ENCODE measurements around the gene TMED6. TPM values are rescaled to one million over a fixed set of nuclear protein-coding genes. Genes with fewer than 3 reads are reported as not detected.
A peak's percentile ranks its signal among the peaks of the same experiment; 100 is the strongest.

TMED6 gene
- polyA plus RNA-seq, 3 donors = 0.29 TPM; not detected in 2

GRCh38 chr16:69323415-69323814 lies 28.2 kb downstream of the TMED6 start:
- H3K79me2 ChIP-seq (ENCODE audit: insufficient read depth, low read length) = peaks cover 66% of the 10 kb centered on the region
- H3K36me3 ChIP-seq (replicated peaks in 1 of 2; ENCODE audit: control insufficient read depth in 1 of 2, insufficient read depth in 2 of 2, low read length in 2 of 2) = peaks cover 76 to 89% of the 10 kb centered on the region in 2 donors
- 94% methylated on average over 10 of the region's 14 CpGs for WGBS (ENCODE audit: insufficient coverage)
- H3K4me1 ChIP-seq (ENCODE audit: control insufficient read depth in 1 of 2, insufficient read depth in 2 of 2, low read length in 2 of 2) = peaks cover 0 to 3% of the 10 kb centered on the region in 2 donors
- no peak for TF ChIP-seq CTCF (IDR thresholded peaks at IDR 0.05)
- H2AFZ ChIP-seq (ENCODE audit: insufficient read depth, low read depth, low read length, poor library complexity, severe bottlenecking) = no peak overlapping the region
- DNase-seq = no peak
- no peak overlapping the region for H3K9ac ChIP-seq (ENCODE audit: insufficient read depth, low read length, poor library complexity, severe bottlenecking)
- Mint-ChIP-seq H3K4me1 (peaks cover 16% of the 10 kb centered on the region), H3K9me3 (no peaks in the 10 kb centered on the region), H3K4me3 (no peak overlapping the region), H3K27ac (peak overlapping the region in 1 of 7 donors; percentile 15), H3K36me3 (peaks cover 73 to 94% of the 10 kb centered on the region in 2 donors), H3K27me3 (ENCODE audit: low read depth in 3 of 3) (peaks cover 0 to 1% (median 0%) of the 10 kb centered on the region in 3 donors)
- H3K4me2 ChIP-seq (replicated peaks; ENCODE audit: extremely low read depth, low read length, poor library complexity, severe bottlenecking) = no peak overlapping the region
- H3K9me3 ChIP-seq (replicated peaks in 1 of 2; ENCODE audit: control insufficient read depth in 1 of 2, insufficient read depth in 1 of 2, low read length in 2 of 2) = no peaks in the 10 kb centered on the region
- intact Hi-C loops (cut with micrococcal nuclease) = no loop called here
- no peak overlapping the region for H3K27ac ChIP-seq (ENCODE audit: low read depth in 1 of 2, low read length in 2 of 2)
- no peak overlapping the region for H3K4me3 ChIP-seq (replicated peaks in 1 of 3; ENCODE audit: low read depth in 2 of 3, low read length in 3 of 3)
- H4K20me1 ChIP-seq (ENCODE audit: insufficient read depth, low read length) = peaks cover 83% of the 10 kb centered on the region
- no peaks in the 10 kb centered on the region for H3K27me3 ChIP-seq (ENCODE audit: control insufficient read depth in 2 of 2, insufficient read depth in 2 of 2, low read length in 2 of 2)

- Histone ChIP-seq H3K79me2 (ENCODE audit: insufficient read depth, low read length) (peaks cover 61% of the 10 kb centered on the region), H2AFZ (ENCODE audit: insufficient read depth, low read depth, low read length, poor library complexity, severe bottlenecking) (no peak overlapping the region)
These were observed 29.2 kb downstream of the TMED6 start for GRCh38 chr16:69322343-69322742.

More at GRCh38 chr16:69322343-69322742, 29.2 kb downstream of the TMED6 start:
- intact Hi-C loops (cut with micrococcal nuclease) = no loop called here
- H3K36me3 ChIP-seq (replicated peaks in 1 of 2; ENCODE audit: control insufficient read depth in 1 of 2, insufficient read depth in 2 of 2, low read length in 2 of 2) = peaks cover 81 to 96% of the 10 kb centered on the region in 2 donors
- peaks cover 12% of the 10 kb centered on the region for H3K4me1 Mint-ChIP-seq
- 95% methylated on average over 6 of the region's 7 CpGs for WGBS (ENCODE audit: insufficient coverage)
- DNase-seq = no peak
- H3K9me3 Mint-ChIP-seq = no peaks in the 10 kb centered on the region
- no peak overlapping the region for H3K4me2 ChIP-seq (replicated peaks; ENCODE audit: extremely low read depth, low read length, poor library complexity, severe bottlenecking)
- H3K4me3 ChIP-seq (replicated peaks in 1 of 3; ENCODE audit: low read depth in 2 of 3, low read length in 3 of 3) = no peak overlapping the region
- H3K9me3 ChIP-seq (replicated peaks in 1 of 2; ENCODE audit: control insufficient read depth in 1 of 2, insufficient read depth in 1 of 2, low read length in 2 of 2) = no peaks in the 10 kb centered on the region
- peaks cover 87% of the 10 kb centered on the region for H4K20me1 ChIP-seq (ENCODE audit: insufficient read depth, low read length)
- H3K4me1 ChIP-seq (ENCODE audit: control insufficient read depth in 1 of 2, insufficient read depth in 2 of 2, low read length in 2 of 2) = no peaks in the 10 kb centered on the region
- H3K27ac ChIP-seq (ENCODE audit: low read depth in 1 of 2, low read length in 2 of 2) = no peak overlapping the region
- H3K4me3 Mint-ChIP-seq = no peak overlapping the region
- peaks cover 0 to 1% (median 0%) of the 10 kb centered on the region in 3 donors for H3K27me3 Mint-ChIP-seq (ENCODE audit: low read depth in 3 of 3)
- H3K27me3 ChIP-seq (ENCODE audit: control insufficient read depth in 2 of 2, insufficient read depth in 2 of 2, low read length in 2 of 2) = no peaks in the 10 kb centered on the region
- H3K36me3 Mint-ChIP-seq = peaks cover 79 to 98% of the 10 kb centered on the region in 2 donors
- no peak overlapping the region for H3K9ac ChIP-seq (ENCODE audit: insufficient read depth, low read length, poor library complexity, severe bottlenecking)
- peak overlapping the region in 1 of 7 donors; percentile 13 for H3K27ac Mint-ChIP-seq
- TF ChIP-seq CTCF (IDR thresholded peaks at IDR 0.05) = no peak
